KMS-11 (cell line): Measurements from ENCODE around the gene TFAP2E.
"Not testable (repeated sequence)": the region's sequence is repeated elsewhere in the genome, so short reads cannot be mapped to it uniquely, and the experiment has no call there.

Experiments used
- H2AFZ ChIP-seq: fragments of 200-600 bp; sonication (generic); 2 replicates; pipeline ENCODE4 v1.6.1; 2016; ENCODE audit warnings: antibody characterized with exemption, mixed run types, low read depth
- H3K27ac ChIP-seq: fragments of 200-600 bp; sonication (generic); 2 replicates; pipeline ENCODE4 v1.6.1; 2016; ENCODE audit warnings: mild to moderate bottlenecking, mixed run types
- H3K27me3 ChIP-seq: fragments of 200-600 bp; sonication (generic); 2 replicates; pipeline ENCODE4 v1.6.1; 2017; ENCODE audit warnings: mild to moderate bottlenecking, low read depth, mixed run types, moderate library complexity; ENCODE audit not compliant: insufficient read depth
- H3K36me3 ChIP-seq: fragments of 200-600 bp; sonication (generic); 2 replicates; pipeline ENCODE4 v1.6.1; 2017; ENCODE audit warnings: mild to moderate bottlenecking, mixed run types; ENCODE audit not compliant: insufficient read depth
- H3K4me1 ChIP-seq: fragments of 200-600 bp; sonication (generic); 2 replicates; pipeline ENCODE4 v1.6.1; 2016; ENCODE audit warnings: mild to moderate bottlenecking, low read depth, mixed run types; ENCODE audit not compliant: poor library complexity, severe bottlenecking
- H3K4me2 ChIP-seq: fragments of 200-600 bp; sonication (generic); 2 replicates; pipeline ENCODE4 v1.7.0; 2016; ENCODE audit warnings: mild to moderate bottlenecking, mixed run types
- H3K4me3 ChIP-seq: fragments of 200-600 bp; sonication (generic); IDR thresholded peaks from 2 replicates; pipeline ENCODE4 v1.6.1; 2017; ENCODE audit warnings: low read depth, low read length, mixed read lengths; ENCODE audit not compliant: insufficient read depth
- H3K79me2 ChIP-seq: fragments of 200-600 bp; sonication (generic); 2 replicates; pipeline ENCODE4 v1.6.1; 2016; ENCODE audit warnings: low read depth, mixed run types; ENCODE audit not compliant: insufficient read depth
- H3K9ac ChIP-seq: fragments of 200-600 bp; sonication (generic); 2 replicates; pipeline ENCODE4 v1.6.1; 2016; ENCODE audit warnings: mild to moderate bottlenecking, mixed run types
- H4K20me1 ChIP-seq: fragments of 200-600 bp; sonication (generic); 2 replicates; pipeline ENCODE4 v1.6.1; 2016; ENCODE audit warnings: mild to moderate bottlenecking, mixed run types; ENCODE audit not compliant: insufficient read depth
- TF ChIP-seq, protein P1 (sequence below): fragments of 200-600 bp; sonication (generic); conservative IDR thresholded peaks from 2 replicates; pipeline ENCODE4 v1.6.1; 2017; ENCODE audit warnings: low read depth, mild to moderate bottlenecking, antibody characterized with exemption, low read length, moderate library complexity, mixed read lengths

The TFAP2E gene

GRCh38 chr1:35575416-35575958, 2.4 kb downstream of the TFAP2E start:
- Histone ChIP-seq H3K36me3 (no peaks in the 10 kb centered on the region), H3K79me2 (no peaks in the 10 kb centered on the region), H3K4me3 (no peak overlapping the region), H2AFZ (no peak overlapping the region), H3K9ac (no peak overlapping the region), H3K4me2 (no peak overlapping the region), H3K27me3 (no peaks in the 10 kb centered on the region), H3K4me1 (no peaks in the 10 kb centered on the region), H4K20me1 (no peaks in the 10 kb centered on the region), H3K27ac (no peak overlapping the region)
- TF ChIP-seq, protein P1, sequence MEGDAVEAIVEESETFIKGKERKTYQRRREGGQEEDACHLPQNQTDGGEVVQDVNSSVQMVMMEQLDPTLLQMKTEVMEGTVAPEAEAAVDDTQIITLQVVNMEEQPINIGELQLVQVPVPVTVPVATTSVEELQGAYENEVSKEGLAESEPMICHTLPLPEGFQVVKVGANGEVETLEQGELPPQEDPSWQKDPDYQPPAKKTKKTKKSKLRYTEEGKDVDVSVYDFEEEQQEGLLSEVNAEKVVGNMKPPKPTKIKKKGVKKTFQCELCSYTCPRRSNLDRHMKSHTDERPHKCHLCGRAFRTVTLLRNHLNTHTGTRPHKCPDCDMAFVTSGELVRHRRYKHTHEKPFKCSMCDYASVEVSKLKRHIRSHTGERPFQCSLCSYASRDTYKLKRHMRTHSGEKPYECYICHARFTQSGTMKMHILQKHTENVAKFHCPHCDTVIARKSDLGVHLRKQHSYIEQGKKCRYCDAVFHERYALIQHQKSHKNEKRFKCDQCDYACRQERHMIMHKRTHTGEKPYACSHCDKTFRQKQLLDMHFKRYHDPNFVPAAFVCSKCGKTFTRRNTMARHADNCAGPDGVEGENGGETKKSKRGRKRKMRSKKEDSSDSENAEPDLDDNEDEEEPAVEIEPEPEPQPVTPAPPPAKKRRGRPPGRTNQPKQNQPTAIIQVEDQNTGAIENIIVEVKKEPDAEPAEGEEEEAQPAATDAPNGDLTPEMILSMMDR: no peak

DNA sequence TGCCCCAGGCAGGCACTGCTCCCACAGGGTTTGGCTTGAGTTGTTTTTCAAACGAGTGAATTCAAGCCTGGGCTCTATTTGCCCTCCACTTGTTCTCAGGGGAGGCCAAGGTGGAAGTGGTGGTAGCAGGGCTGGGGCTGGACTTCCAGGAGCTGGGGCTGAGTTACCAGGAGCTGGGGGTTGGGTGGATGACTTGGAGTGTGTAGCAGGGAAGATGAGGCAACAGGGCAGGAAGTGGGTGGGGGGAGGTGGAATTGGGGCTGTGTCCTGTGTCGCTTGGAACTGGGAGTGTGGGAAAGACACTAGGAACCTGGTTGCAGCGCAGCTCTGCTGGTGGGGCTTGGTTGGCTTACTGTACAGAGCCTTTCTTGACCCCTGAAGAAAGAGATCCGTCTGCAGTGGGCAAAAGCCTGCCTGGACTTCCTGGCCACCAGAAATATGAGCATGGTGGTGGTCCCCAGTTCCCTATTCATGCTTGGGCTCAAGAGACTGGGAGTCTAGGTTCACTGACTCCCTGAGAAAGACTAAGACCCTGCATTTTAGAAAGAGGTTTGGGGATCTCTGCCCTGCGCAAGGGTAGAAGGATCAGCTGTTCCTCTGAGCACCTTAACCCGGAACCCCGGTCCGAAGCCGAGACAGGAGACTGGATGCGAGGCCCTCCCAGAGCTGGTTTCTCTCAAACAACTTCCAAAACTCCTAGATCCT, 3.1 kb downstream of the TFAP2E start:
- Histone ChIP-seq H3K27me3 (no peaks in the 10 kb centered on the region), H3K36me3 (no peaks in the 10 kb centered on the region), H3K4me1 (no peaks in the 10 kb centered on the region), H4K20me1 (no peaks in the 10 kb centered on the region), H3K79me2 (no peaks in the 10 kb centered on the region), H3K9ac (no peak overlapping the region), H3K27ac (no peak overlapping the region), H2AFZ (no peak overlapping the region), H3K4me2 (no peak overlapping the region), H3K4me3 (no peak overlapping the region)
- TF ChIP-seq, protein P1: no peak

- not testable (repeated sequence) for H3K4me1 ChIP-seq, H3K36me3 ChIP-seq, H2AFZ ChIP-seq, H3K79me2 ChIP-seq, H3K27ac ChIP-seq, H4K20me1 ChIP-seq, H3K9ac ChIP-seq, H3K4me3 ChIP-seq, H3K27me3 ChIP-seq, H3K4me2 ChIP-seq
Measured at GRCh38 chr1:35576766-35577070, 3.6 kb downstream of the TFAP2E start.

GRCh38 chr1:35577071-35577998, 4.2 kb downstream of the TFAP2E start:
- H3K4me3 ChIP-seq: no peak overlapping the region
- H2AFZ ChIP-seq: no peak overlapping the region
- H3K4me2 ChIP-seq: no peak overlapping the region
- no peaks in the 10 kb centered on the region for H3K79me2 ChIP-seq
- no peaks in the 10 kb centered on the region for H3K27me3 ChIP-seq
- H4K20me1 ChIP-seq: no peaks in the 10 kb centered on the region
- H3K4me1 ChIP-seq: no peaks in the 10 kb centered on the region
- TF ChIP-seq, protein P1: no peak
- H3K36me3 ChIP-seq: no peaks in the 10 kb centered on the region
- H3K27ac ChIP-seq: no peak overlapping the region
- no peak overlapping the region for H3K9ac ChIP-seq
